HepG2 (cell line): ENCODE results near the gene ATR. TPM values are rescaled to one million over a fixed set of nuclear protein-coding genes. Genes with fewer than 3 reads are reported as not detected.
A peak's percentile ranks its signal among the peaks of the same experiment; 100 is the strongest.

Source experiments
- ELF1 ChIP-seq: sonication (generic); formaldehyde crosslinking; IDR thresholded peaks from 2 replicates; pipeline ENCODE4 v1.4.0; 2020; ENCODE audit warnings: missing genetic modification reagents
- JUND ChIP-seq: sonication (generic); formaldehyde crosslinking; IDR thresholded peaks from 2 replicates; pipeline ENCODE4 v1.8.0; 2022; ENCODE audit warnings: mild to moderate bottlenecking, missing genetic modification reagents
- KLF12 ChIP-seq: sonication (generic); formaldehyde crosslinking; IDR thresholded peaks from 2 replicates; pipeline ENCODE4 v1.4.0; 2020; ENCODE audit warnings: missing genetic modification reagents, borderline replicate concordance
- NFIB ChIP-seq: sonication (generic); formaldehyde crosslinking; IDR thresholded peaks from 2 replicates; pipeline ENCODE4 v1.9.0; 2021; ENCODE audit warnings: missing genetic modification reagents, mild to moderate bottlenecking, borderline replicate concordance
- POLR2AphosphoS2 ChIP-seq: IDR thresholded peaks from 2 replicates; pipeline ENCODE4 v1.6.1; 2011; ENCODE audit warnings: low read depth, low read length, improper control_type of control experiment
- TSC22D2 ChIP-seq: sonication (generic); formaldehyde crosslinking; IDR thresholded peaks from 2 replicates; pipeline ENCODE4 v1.5.1; 2020; ENCODE audit warnings: missing genetic modification reagents, mild to moderate bottlenecking, borderline replicate concordance
- ZFP90 ChIP-seq: sonication (generic); formaldehyde crosslinking; IDR thresholded peaks from 2 replicates; pipeline ENCODE4 v1.8.0; 2022; ENCODE audit warnings: missing genetic modification reagents, mild to moderate bottlenecking, inconsistent platforms, borderline replicate concordance
- ZNF264 ChIP-seq: sonication (generic); formaldehyde crosslinking; IDR thresholded peaks from 2 replicates; pipeline ENCODE4 v1.4.0; 2020; ENCODE audit warnings: missing genetic modification reagents
- ZNF552 ChIP-seq: sonication (generic); formaldehyde crosslinking; IDR thresholded peaks from 2 replicates; pipeline ENCODE4 v1.9.0; 2022; ENCODE audit warnings: missing genetic modification reagents, mild to moderate bottlenecking, borderline replicate concordance
- ZNF652 ChIP-seq: IDR thresholded peaks from 2 replicates; pipeline ENCODE4 v1.6.1; 2016; ENCODE audit warnings: low read depth, borderline replicate concordance
- ZNF737 ChIP-seq: sonication (generic); formaldehyde crosslinking; IDR thresholded peaks from 2 replicates; pipeline ENCODE4 v1.5.0; 2020; ENCODE audit warnings: missing genetic modification reagents, mild to moderate bottlenecking, borderline replicate concordance
- polyA plus RNA-seq, 8 experiments: library from polyadenylated mRNA; depleted of rRNA in 3 of 8; stranded (reverse) in 7 of 8; unstranded in 1 of 8; fragments of >200 nt; fragmentation: Illumina TruSeq in 4 of 8; extraction: Trizol in 4 of 8; gene quantifications; 2 replicates each; pipeline versions ENCODE4 v1.2.1 to v1.2.3, GENCODE V29; 2011 to 2016; ENCODE audit warnings: low read depth in 4 of 8, missing spikeins in 1 of 8, mixed read lengths in 1 of 8; ENCODE audit not compliant: insufficient read depth in 1 of 8
- total RNA-seq, 5 experiments: library from RNA; depleted of rRNA; stranded (reverse); fragments of >200 nt; fragmentation: Illumina TruSeq; extraction: Trizol; gene quantifications; 2 replicates each; pipeline ENCODE4 v1.2.3, GENCODE V29; 2016; ENCODE audit warnings: low read depth in 1 of 5
- TF ChIP-seq, protein P1 (sequence below): sonication (generic); formaldehyde crosslinking; IDR thresholded peaks from 2 replicates; pipeline ENCODE4 v1.8.1; 2023; ENCODE audit warnings: mild to moderate bottlenecking, inconsistent platforms, moderate library complexity, missing genetic modification reagents, borderline replicate concordance
- TF ChIP-seq, protein P2 (sequence below): sonication (generic); formaldehyde crosslinking; IDR thresholded peaks from 2 replicates; pipeline ENCODE4 v1.5.0; 2020; ENCODE audit warnings: mild to moderate bottlenecking, missing genetic modification reagents
- TF ChIP-seq, protein P3 (sequence below): sonication (generic); formaldehyde crosslinking; IDR thresholded peaks from 2 replicates; pipeline ENCODE4 v1.4.0; 2020; ENCODE audit warnings: missing genetic modification reagents
- TF ChIP-seq, protein P4 (sequence below): sonication (generic); formaldehyde crosslinking; IDR thresholded peaks from 2 replicates; pipeline ENCODE4 v1.8.1; 2023; ENCODE audit warnings: mild to moderate bottlenecking, missing genetic modification reagents
- TF ChIP-seq, protein P5 (sequence below): sonication (generic); formaldehyde crosslinking; IDR thresholded peaks from 2 replicates; pipeline ENCODE4; 2020; ENCODE audit warnings: missing genetic modification reagents, mild to moderate bottlenecking, borderline replicate concordance

Gene ATR
- total and polyA plus RNA-seq, 2 of the 13 experiments (the other 11 are each of a cell fraction or from before 2014, with no cell fraction given): 6.6 to 17.0 TPM

DNA sequence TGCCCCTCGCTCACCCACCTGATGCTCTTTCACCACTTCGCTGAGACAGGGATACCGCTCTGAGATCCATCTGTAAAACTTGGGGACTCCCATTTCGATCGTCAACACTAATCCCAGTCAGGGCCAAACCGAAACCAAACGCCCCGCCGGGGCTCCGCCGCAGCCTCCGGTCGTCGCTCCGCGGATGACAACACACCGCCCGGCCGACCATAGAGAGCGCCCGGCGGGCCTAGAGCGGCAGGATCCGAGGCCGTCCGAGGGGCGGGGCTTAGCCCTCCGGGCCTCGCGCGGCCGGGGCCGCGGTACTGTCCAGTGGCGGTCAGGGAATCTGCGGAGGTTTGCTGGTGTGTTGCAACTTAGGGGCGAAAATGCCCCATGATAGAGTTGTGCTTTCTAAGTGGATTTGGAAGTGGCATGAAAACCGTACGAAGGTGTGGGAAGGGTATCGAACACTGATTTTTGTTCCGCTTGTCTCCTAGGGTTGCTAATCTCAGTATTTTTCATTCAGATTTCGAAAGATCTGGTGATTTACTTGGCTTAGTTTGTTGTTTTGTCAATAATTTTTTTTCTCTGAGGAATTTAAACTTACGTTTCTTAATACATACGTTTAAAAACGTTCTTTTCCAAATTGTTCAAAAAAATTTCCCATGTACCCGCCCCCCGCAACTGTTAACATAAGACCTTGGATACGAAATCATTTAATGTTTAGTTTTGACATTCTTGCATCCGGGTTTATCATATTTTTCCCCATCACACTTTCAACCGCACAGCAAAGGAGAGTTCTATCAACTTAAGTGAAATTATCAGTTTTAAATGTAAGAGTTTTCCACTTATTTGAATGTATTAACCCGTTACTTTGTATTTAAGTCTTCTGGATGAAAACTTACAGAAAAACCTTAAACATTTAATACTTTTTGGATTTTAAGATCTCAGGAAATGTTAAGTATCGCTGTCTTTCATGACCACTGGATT is 130.4 kb downstream of the ATR start, which contains the start of gene XRN1 (continued):
- TF ChIP-seq, protein P1, sequence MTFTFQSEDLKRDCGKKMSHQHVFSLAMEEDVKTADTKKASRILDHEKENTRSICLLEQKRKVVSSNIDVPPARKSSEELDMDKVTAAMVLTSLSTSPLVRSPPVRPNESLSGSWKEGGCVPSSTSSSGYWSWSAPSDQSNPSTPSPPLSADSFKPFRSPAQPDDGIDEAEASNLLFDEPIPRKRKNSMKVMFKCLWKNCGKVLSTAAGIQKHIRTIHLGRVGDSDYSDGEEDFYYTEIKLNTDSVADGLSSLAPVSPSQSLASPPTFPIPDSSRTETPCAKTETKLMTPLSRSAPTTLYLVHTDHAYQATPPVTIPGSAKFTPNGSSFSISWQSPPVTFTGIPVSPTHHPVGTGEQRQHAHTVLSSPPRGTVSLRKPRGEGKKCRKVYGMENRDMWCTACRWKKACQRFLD: no peak
- no peak for TF ChIP-seq KLF12 (CRISPR knock-in tag)
- no peak for TF ChIP-seq ZNF652
- no peak for TF ChIP-seq JUND (CRISPR knock-in tag)
- TF ChIP-seq, protein P2, sequence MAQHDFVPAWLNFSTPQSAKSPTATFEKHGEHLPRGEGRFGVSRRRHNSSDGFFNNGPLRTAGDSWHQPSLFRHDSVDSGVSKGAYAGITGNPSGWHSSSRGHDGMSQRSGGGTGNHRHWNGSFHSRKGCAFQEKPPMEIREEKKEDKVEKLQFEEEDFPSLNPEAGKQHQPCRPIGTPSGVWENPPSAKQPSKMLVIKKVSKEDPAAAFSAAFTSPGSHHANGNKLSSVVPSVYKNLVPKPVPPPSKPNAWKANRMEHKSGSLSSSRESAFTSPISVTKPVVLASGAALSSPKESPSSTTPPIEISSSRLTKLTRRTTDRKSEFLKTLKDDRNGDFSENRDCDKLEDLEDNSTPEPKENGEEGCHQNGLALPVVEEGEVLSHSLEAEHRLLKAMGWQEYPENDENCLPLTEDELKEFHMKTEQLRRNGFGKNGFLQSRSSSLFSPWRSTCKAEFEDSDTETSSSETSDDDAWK: no peak
- TF ChIP-seq, protein P3, sequence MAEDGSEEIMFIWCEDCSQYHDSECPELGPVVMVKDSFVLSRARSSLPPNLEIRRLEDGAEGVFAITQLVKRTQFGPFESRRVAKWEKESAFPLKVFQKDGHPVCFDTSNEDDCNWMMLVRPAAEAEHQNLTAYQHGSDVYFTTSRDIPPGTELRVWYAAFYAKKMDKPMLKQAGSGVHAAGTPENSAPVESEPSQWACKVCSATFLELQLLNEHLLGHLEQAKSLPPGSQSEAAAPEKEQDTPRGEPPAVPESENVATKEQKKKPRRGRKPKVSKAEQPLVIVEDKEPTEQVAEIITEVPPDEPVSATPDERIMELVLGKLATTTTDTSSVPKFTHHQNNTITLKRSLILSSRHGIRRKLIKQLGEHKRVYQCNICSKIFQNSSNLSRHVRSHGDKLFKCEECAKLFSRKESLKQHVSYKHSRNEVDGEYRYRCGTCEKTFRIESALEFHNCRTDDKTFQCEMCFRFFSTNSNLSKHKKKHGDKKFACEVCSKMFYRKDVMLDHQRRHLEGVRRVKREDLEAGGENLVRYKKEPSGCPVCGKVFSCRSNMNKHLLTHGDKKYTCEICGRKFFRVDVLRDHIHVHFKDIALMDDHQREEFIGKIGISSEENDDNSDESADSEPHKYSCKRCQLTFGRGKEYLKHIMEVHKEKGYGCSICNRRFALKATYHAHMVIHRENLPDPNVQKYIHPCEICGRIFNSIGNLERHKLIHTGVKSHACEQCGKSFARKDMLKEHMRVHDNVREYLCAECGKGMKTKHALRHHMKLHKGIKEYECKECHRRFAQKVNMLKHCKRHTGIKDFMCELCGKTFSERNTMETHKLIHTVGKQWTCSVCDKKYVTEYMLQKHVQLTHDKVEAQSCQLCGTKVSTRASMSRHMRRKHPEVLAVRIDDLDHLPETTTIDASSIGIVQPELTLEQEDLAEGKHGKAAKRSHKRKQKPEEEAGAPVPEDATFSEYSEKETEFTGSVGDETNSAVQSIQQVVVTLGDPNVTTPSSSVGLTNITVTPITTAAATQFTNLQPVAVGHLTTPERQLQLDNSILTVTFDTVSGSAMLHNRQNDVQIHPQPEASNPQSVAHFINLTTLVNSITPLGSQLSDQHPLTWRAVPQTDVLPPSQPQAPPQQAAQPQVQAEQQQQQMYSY: no peak
- no peak for TF ChIP-seq POLR2AphosphoS2
- TF ChIP-seq ZNF737 (CRISPR knock-in tag): no peak
- TF ChIP-seq ZFP90 (CRISPR knock-in tag): no peak
- TF ChIP-seq NFIB (CRISPR knock-in tag): 0 out of 2 replicates have a peak, but pooled peaks have one; percentile 59
- no peak for TF ChIP-seq ZNF552 (CRISPR knock-in tag)
- TF ChIP-seq, protein P4, sequence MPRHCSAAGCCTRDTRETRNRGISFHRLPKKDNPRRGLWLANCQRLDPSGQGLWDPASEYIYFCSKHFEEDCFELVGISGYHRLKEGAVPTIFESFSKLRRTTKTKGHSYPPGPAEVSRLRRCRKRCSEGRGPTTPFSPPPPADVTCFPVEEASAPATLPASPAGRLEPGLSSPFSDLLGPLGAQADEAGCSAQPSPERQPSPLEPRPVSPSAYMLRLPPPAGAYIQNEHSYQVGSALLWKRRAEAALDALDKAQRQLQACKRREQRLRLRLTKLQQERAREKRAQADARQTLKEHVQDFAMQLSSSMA (CRISPR knock-in tag): no peak
- TF ChIP-seq ELF1 (CRISPR knock-in tag): peak; percentile 55
- TF ChIP-seq TSC22D2 (CRISPR knock-in tag): 0 out of 2 replicates have a peak, but pooled peaks have one; percentile 46
- TF ChIP-seq, protein P5, sequence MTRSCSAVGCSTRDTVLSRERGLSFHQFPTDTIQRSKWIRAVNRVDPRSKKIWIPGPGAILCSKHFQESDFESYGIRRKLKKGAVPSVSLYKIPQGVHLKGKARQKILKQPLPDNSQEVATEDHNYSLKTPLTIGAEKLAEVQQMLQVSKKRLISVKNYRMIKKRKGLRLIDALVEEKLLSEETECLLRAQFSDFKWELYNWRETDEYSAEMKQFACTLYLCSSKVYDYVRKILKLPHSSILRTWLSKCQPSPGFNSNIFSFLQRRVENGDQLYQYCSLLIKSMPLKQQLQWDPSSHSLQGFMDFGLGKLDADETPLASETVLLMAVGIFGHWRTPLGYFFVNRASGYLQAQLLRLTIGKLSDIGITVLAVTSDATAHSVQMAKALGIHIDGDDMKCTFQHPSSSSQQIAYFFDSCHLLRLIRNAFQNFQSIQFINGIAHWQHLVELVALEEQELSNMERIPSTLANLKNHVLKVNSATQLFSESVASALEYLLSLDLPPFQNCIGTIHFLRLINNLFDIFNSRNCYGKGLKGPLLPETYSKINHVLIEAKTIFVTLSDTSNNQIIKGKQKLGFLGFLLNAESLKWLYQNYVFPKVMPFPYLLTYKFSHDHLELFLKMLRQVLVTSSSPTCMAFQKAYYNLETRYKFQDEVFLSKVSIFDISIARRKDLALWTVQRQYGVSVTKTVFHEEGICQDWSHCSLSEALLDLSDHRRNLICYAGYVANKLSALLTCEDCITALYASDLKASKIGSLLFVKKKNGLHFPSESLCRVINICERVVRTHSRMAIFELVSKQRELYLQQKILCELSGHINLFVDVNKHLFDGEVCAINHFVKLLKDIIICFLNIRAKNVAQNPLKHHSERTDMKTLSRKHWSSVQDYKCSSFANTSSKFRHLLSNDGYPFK (CRISPR knock-in tag): peak; percentile 78; the same call in 1 of the 2 replicates
- TF ChIP-seq ZNF264 (CRISPR knock-in tag): no peak
